Stomach (tissue), 9 donors: ENCODE data around the gene TFAP2C. TPM values are rescaled to one million over a fixed set of nuclear protein-coding genes. Genes with fewer than 3 reads are reported as not detected.

Source experiments
- DNase-seq, 2 donors: peaks; one replicate each; pipeline versions ENCODE4 v3.0.0 to v3.0.0-alpha.2; 2013 to 2019
- H3K27ac ChIP-seq, 5 donors: fragments of 200-600 bp in 4 of 5; sonication (generic) in 4 of 5; one replicate each; pipeline ENCODE4 v1.5.1; 2013 to 2019; ENCODE audit warnings: mild to moderate bottlenecking in 1 of 5, moderate library complexity in 1 of 5
- H3K27me3 ChIP-seq, 3 donors: fragments of 200-600 bp; sonication (generic); one replicate each; pipeline ENCODE4 v1.5.1; 2017 to 2019; ENCODE audit warnings: mixed run types in 1 of 3
- H3K36me3 ChIP-seq, 4 donors: fragments of 200-600 bp; sonication (generic); 1 replicate in 3 of 4; 2 replicates in 1 of 4; pipeline ENCODE4 v1.5.1; 2016 to 2019
- H3K4me1 ChIP-seq, 4 donors: fragments of 200-600 bp; sonication (generic); one replicate each; pipeline ENCODE4 v1.5.1; 2016 to 2019
- H3K4me3 ChIP-seq, 4 donors: fragments of 200-600 bp; sonication (generic) in 3 of 4; one replicate each; pipeline ENCODE4 v1.5.1; 2016 to 2019; ENCODE audit warnings: mild to moderate bottlenecking in 1 of 4
- H3K9me3 ChIP-seq, 4 donors: fragments of 200-600 bp; sonication (generic); one replicate each; pipeline ENCODE4 v1.5.1; 2016 to 2019
- CTCF ChIP-seq, 7 experiments: fragments of 450-650 bp in 4 of 7; fragments of 200-600 bp in 3 of 7; sonication (generic) in 3 of 7; IDR thresholded peaks; one replicate each; pipeline ENCODE4 v1.5.1; 2016 to 2019; ENCODE audit warnings: antibody characterized with exemption in 7 of 7, control low read depth in 2 of 7, mild to moderate bottlenecking in 1 of 7
- EP300 ChIP-seq: sonication (generic); formaldehyde crosslinking; IDR thresholded peaks from one replicate; pipeline ENCODE4 v1.6.1; 2017; ENCODE audit warnings: antibody characterized with exemption
- POLR2A ChIP-seq, 4 donors: fragments of 450-650 bp; IDR thresholded peaks; one replicate each; pipeline ENCODE4 v1.6.1; 2016; ENCODE audit warnings: antibody characterized with exemption in 4 of 4, control low read depth in 2 of 4, mild to moderate bottlenecking in 1 of 4, moderate library complexity in 1 of 4
- POLR2AphosphoS5 ChIP-seq, 3 donors: sonication (generic); formaldehyde crosslinking; IDR thresholded peaks; one replicate each; pipeline ENCODE4 v1.6.1; 2016; ENCODE audit warnings: antibody characterized with exemption in 3 of 3
- WGBS, 5 donors: extraction: QIAGEN DNeasy Blood & Tissue Kit in 3 of 5; methylation state at CpG; one replicate each; pipeline versions ENCODE4 v1.1.5 to v1.1.7; 2013 to 2018; 5-methylcytosine and 5-hydroxymethylcytosine counted together
- intact Hi-C: fragments of 100-400 bp; cut with DNase I; formaldehyde crosslinking; loops from one replicate; pipeline ENCODE4 v1.15.1; 2023; ENCODE audit warnings: low total_unique reads
- polyA plus RNA-seq, 3 donors: library from polyadenylated mRNA; stranded (reverse); fragments of 200-250 nt; gene quantifications; one replicate each; pipeline ENCODE4 v1.2.3, GENCODE V29; 2013
- total RNA-seq, 5 donors: library from RNA; depleted of rRNA; stranded (reverse); fragments of >200 nt; gene quantifications; one replicate each; pipeline versions ENCODE4 v1.1.0 to v1.2.3, GENCODE V29; 2014 to 2016
- donor health status: healthy with polysubstance abuse.
- donor health status: Bipolar disorder and iron deficiency.
- donor health status: healthy.

The TFAP2C gene
- total and polyA plus RNA-seq, 8 donors, result 0.12 to 10.9 (median 0.89) TPM; not detected in 3

- peaks cover 46 to 100% (median 84%) of the 10 kb centered on the region in 3 donors for H3K27me3 ChIP-seq
- peak overlapping the region; percentile 42 to 60 (median 45) for H3K4me3 ChIP-seq
- no peaks in the 10 kb centered on the region for H3K36me3 ChIP-seq
- TF ChIP-seq EP300 (no peak), POLR2A (IDR thresholded peaks at IDR 0.05) (no peak)
- peak in 1 of 2 donors; percentile 41 for DNase-seq
- 4 to 7% (median 6%) methylated on average over 28 to 48 of the region's 48 CpGs for WGBS, 5 donors
- H3K9me3 ChIP-seq, result no peaks in the 10 kb centered on the region
- peaks cover 24 to 69% (median 55%) of the 10 kb centered on the region in 4 donors for H3K4me1 ChIP-seq
- intact Hi-C loops, result no loop called here
- no peak overlapping the region for H3K27ac ChIP-seq
Observed at GRCh38 chr20:56628015-56628872, 862 bp upstream of the TFAP2C start.

GRCh38 chr20:56629464-56630085 is 469 bp downstream of the TFAP2C start:
- WGBS, 5 donors, result 2 to 5% (median 3%) methylated on average over 30 to 39 of the region's 39 CpGs
- H3K4me1 ChIP-seq, result peaks cover 24 to 69% (median 55%) of the 10 kb centered on the region in 4 donors
- H3K9me3 ChIP-seq, result no peaks in the 10 kb centered on the region
- H3K4me3 ChIP-seq, result peak overlapping the region; percentile 42 to 60 (median 45)
- intact Hi-C loops, result no loop called here
- H3K27me3 ChIP-seq, result peaks cover 46 to 100% (median 85%) of the 10 kb centered on the region in 3 donors
- no peaks in the 10 kb centered on the region for H3K36me3 ChIP-seq
- H3K27ac ChIP-seq, result no peak overlapping the region
- no peak for DNase-seq
- no peak for TF ChIP-seq EP300
- TF ChIP-seq CTCF (IDR thresholded peaks at IDR 0.05), result no peak
- no peak for TF ChIP-seq POLR2A (IDR thresholded peaks at IDR 0.05)
- TF ChIP-seq POLR2AphosphoS5 (IDR thresholded peaks at IDR 0.05), result no peak

GRCh38 chr20:56630086-56630493 is 984 bp downstream of the TFAP2C start:
- intact Hi-C loops, result no loop called here
- Histone ChIP-seq H3K36me3 (no peaks in the 10 kb centered on the region), H3K27me3 (peaks cover 46 to 100% (median 86%) of the 10 kb centered on the region in 3 donors), H3K27ac (no peak overlapping the region), H3K4me3 (peak overlapping the region; percentile 42 to 60 (median 45)), H3K4me1 (peaks cover 24 to 65% (median 55%) of the 10 kb centered on the region in 4 donors), H3K9me3 (no peaks in the 10 kb centered on the region)
- TF ChIP-seq CTCF (IDR thresholded peaks at IDR 0.05) (peak in 3 of 7 experiments; percentile 14 to 27 (median 15)), POLR2A (IDR thresholded peaks at IDR 0.05) (no peak), POLR2AphosphoS5 (IDR thresholded peaks at IDR 0.05) (no peak), EP300 (no peak)
- DNase-seq, result peak; percentile 43 to 86
- WGBS, 5 donors, result 0 to 5% (median 3%) methylated on average over 16 to 38 of the region's 38 CpGs

GRCh38 chr20:56630506-56631317 is 1.6 kb downstream of the TFAP2C start:
- peak in 1 of 2 donors; percentile 43 for DNase-seq
- Histone ChIP-seq H3K9me3 (no peaks in the 10 kb centered on the region), H3K27ac (no peak overlapping the region), H3K4me3 (peak overlapping the region; percentile 42 to 60 (median 45)), H3K27me3 (peaks cover 45 to 100% (median 81%) of the 10 kb centered on the region in 3 donors), H3K36me3 (no peaks in the 10 kb centered on the region), H3K4me1 (peaks cover 24 to 59% (median 55%) of the 10 kb centered on the region in 4 donors)
- WGBS, 5 donors, result 5 to 11% (median 8%) methylated on average over 62 to 82 of the region's 82 CpGs
- intact Hi-C loops, result no loop called here
- TF ChIP-seq POLR2A (IDR thresholded peaks at IDR 0.05), result no peak
- TF ChIP-seq EP300, result no peak
- no peak for TF ChIP-seq POLR2AphosphoS5 (IDR thresholded peaks at IDR 0.05)
- no peak for TF ChIP-seq CTCF (IDR thresholded peaks at IDR 0.05)
